Measurements from ENCODE around the gene FRMD3. TPM values are rescaled to one million over a fixed set of nuclear protein-coding genes. Genes with fewer than 3 reads are reported as not detected.

The FRMD3 gene
- total RNA-seq, 1 experiment from 2014 or later: 1.4 TPM

DNA sequence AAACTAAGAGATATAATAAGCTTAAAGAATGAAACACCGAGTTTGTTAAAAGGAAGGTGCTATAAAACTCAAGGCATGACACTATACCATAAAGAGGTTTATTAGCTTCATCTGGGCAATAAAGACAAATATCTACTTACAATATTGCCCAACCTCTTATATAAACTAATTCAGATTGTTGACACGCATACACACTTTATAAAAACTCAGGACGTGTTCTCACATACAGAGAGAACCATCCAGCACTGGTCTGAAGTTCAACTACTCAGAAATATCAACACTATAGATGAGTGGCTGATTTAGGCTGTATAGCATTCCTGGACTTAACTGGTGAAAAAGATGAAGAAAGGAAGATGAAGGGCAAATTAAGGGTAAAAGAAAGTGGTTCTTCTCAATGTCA, 81.2 kb downstream of the FRMD3 start:
- no peak overlapping the region for H3K4me3 Mint-ChIP-seq
- ATAC-seq: no peak
- no peak for TF ChIP-seq PRRX2 (CRISPR knock-in tag; IDR thresholded peaks at IDR 0.05)
- DNase-seq (ENCODE audit: low spot score): no peak
- peaks cover 6% of the 10 kb centered on the region for H3K36me3 Mint-ChIP-seq
- no peaks in the 10 kb centered on the region for H3K27me3 Mint-ChIP-seq (ENCODE audit: low read depth)
- ChIA-PET CTCF (interaction anchor here (1.5 kb wide), 1 partner anchor 87 kb away, joined by 3 read pairs; no protein-coding TSS in a partner anchor), POLR2A (no interaction called here)
- H3K27ac Mint-ChIP-seq: no peak overlapping the region
- peaks cover 14% of the 10 kb centered on the region for H3K9me3 Mint-ChIP-seq
- no peaks in the 10 kb centered on the region for H3K4me1 Mint-ChIP-seq

- Mint-ChIP-seq H3K36me3 (peaks cover 4% of the 10 kb centered on the region), H3K27me3 (ENCODE audit: low read depth) (no peaks in the 10 kb centered on the region), H3K27ac (no peak overlapping the region), H3K4me1 (no peaks in the 10 kb centered on the region), H3K9me3 (peaks cover 12% of the 10 kb centered on the region), H3K4me3 (no peak overlapping the region)
- DNase-seq (ENCODE audit: low spot score): no peak
- ChIA-PET CTCF (interaction anchor here (0.5 to 1.5 kb wide), 2 partner anchors 51 to 88 kb away, joined by 3 read pairs; no protein-coding TSS in a partner anchor), POLR2A (no interaction called here)
- ATAC-seq: no peak
- TF ChIP-seq ZNF317 (CRISPR knock-in tag; IDR thresholded peaks at IDR 0.05; ENCODE audit: borderline replicate concordance, low read depth) (no peak), EMX1 (CRISPR knock-in tag; IDR thresholded peaks at IDR 0.05) (no peak), AR (CRISPR knock-in tag; IDR thresholded peaks at IDR 0.05) (no peak)
These were observed 82.0 kb downstream of the FRMD3 start for GRCh38 chr9:83456226-83456625.

- Mint-ChIP-seq H3K9me3 (no peaks in the 10 kb centered on the region), H3K27ac (no peak overlapping the region), H3K4me3 (no peak overlapping the region), H3K36me3 (no peaks in the 10 kb centered on the region), H3K4me1 (no peaks in the 10 kb centered on the region), H3K27me3 (ENCODE audit: low read depth) (no peaks in the 10 kb centered on the region)
- ChIA-PET POLR2A (no interaction called here), CTCF (no interaction called here)
- DNase-seq (ENCODE audit: low spot score): no peak
- no peak for ATAC-seq
- TF ChIP-seq, protein P1, sequence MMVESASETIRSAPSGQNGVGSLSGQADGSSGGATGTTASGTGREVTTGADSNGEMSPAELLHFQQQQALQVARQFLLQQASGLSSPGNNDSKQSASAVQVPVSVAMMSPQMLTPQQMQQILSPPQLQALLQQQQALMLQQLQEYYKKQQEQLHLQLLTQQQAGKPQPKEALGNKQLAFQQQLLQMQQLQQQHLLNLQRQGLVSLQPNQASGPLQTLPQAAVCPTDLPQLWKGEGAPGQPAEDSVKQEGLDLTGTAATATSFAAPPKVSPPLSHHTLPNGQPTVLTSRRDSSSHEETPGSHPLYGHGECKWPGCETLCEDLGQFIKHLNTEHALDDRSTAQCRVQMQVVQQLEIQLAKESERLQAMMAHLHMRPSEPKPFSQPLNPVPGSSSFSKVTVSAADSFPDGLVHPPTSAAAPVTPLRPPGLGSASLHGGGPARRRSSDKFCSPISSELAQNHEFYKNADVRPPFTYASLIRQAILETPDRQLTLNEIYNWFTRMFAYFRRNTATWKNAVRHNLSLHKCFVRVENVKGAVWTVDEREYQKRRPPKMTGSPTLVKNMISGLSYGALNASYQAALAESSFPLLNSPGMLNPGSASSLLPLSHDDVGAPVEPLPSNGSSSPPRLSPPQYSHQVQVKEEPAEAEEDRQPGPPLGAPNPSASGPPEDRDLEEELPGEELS (CRISPR knock-in tag; IDR thresholded peaks at IDR 0.05): no peak
- TF ChIP-seq PRRX2 (CRISPR knock-in tag; IDR thresholded peaks at IDR 0.05) (no peak), KAT7 (CRISPR knock-in tag; IDR thresholded peaks at IDR 0.05; ENCODE audit: borderline replicate concordance) (no peak), IRF1 (CRISPR knock-in tag; IDR thresholded peaks at IDR 0.05) (no peak), RELA (CRISPR knock-in tag; IDR thresholded peaks at IDR 0.05; ENCODE audit: borderline replicate concordance) (no peak), ZNF416 (CRISPR knock-in tag; IDR thresholded peaks at IDR 0.05) (no peak), E2F5 (CRISPR knock-in tag; IDR thresholded peaks at IDR 0.05) (no peak), ZBTB21 (CRISPR knock-in tag; IDR thresholded peaks at IDR 0.05; ENCODE audit: borderline replicate concordance) (no peak), GTF2I (CRISPR knock-in tag; conservative IDR thresholded peaks at IDR 0.05) (no peak), FOXJ3 (CRISPR knock-in tag; IDR thresholded peaks at IDR 0.05; ENCODE audit: borderline replicate concordance) (no peak), FOXP1 (CRISPR knock-in tag; IDR thresholded peaks at IDR 0.05; ENCODE audit: borderline replicate concordance) (no peak), EMX1 (CRISPR knock-in tag; IDR thresholded peaks at IDR 0.05) (no peak), ELF4 (CRISPR knock-in tag; IDR thresholded peaks at IDR 0.05; ENCODE audit: low read depth) (no peak)
- TF ChIP-seq, protein P2, sequence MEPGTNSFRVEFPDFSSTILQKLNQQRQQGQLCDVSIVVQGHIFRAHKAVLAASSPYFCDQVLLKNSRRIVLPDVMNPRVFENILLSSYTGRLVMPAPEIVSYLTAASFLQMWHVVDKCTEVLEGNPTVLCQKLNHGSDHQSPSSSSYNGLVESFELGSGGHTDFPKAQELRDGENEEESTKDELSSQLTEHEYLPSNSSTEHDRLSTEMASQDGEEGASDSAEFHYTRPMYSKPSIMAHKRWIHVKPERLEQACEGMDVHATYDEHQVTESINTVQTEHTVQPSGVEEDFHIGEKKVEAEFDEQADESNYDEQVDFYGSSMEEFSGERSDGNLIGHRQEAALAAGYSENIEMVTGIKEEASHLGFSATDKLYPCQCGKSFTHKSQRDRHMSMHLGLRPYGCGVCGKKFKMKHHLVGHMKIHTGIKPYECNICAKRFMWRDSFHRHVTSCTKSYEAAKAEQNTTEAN (CRISPR knock-in tag; IDR thresholded peaks at IDR 0.05): no peak
- TF ChIP-seq, protein P3, sequence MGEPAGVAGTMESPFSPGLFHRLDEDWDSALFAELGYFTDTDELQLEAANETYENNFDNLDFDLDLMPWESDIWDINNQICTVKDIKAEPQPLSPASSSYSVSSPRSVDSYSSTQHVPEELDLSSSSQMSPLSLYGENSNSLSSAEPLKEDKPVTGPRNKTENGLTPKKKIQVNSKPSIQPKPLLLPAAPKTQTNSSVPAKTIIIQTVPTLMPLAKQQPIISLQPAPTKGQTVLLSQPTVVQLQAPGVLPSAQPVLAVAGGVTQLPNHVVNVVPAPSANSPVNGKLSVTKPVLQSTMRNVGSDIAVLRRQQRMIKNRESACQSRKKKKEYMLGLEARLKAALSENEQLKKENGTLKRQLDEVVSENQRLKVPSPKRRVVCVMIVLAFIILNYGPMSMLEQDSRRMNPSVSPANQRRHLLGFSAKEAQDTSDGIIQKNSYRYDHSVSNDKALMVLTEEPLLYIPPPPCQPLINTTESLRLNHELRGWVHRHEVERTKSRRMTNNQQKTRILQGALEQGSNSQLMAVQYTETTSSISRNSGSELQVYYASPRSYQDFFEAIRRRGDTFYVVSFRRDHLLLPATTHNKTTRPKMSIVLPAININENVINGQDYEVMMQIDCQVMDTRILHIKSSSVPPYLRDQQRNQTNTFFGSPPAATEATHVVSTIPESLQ (CRISPR knock-in tag; IDR thresholded peaks at IDR 0.05): no peak
- TF ChIP-seq, protein P4, sequence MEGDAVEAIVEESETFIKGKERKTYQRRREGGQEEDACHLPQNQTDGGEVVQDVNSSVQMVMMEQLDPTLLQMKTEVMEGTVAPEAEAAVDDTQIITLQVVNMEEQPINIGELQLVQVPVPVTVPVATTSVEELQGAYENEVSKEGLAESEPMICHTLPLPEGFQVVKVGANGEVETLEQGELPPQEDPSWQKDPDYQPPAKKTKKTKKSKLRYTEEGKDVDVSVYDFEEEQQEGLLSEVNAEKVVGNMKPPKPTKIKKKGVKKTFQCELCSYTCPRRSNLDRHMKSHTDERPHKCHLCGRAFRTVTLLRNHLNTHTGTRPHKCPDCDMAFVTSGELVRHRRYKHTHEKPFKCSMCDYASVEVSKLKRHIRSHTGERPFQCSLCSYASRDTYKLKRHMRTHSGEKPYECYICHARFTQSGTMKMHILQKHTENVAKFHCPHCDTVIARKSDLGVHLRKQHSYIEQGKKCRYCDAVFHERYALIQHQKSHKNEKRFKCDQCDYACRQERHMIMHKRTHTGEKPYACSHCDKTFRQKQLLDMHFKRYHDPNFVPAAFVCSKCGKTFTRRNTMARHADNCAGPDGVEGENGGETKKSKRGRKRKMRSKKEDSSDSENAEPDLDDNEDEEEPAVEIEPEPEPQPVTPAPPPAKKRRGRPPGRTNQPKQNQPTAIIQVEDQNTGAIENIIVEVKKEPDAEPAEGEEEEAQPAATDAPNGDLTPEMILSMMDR (IDR thresholded peaks at IDR 0.05): no peak
- TF ChIP-seq, protein P5, sequence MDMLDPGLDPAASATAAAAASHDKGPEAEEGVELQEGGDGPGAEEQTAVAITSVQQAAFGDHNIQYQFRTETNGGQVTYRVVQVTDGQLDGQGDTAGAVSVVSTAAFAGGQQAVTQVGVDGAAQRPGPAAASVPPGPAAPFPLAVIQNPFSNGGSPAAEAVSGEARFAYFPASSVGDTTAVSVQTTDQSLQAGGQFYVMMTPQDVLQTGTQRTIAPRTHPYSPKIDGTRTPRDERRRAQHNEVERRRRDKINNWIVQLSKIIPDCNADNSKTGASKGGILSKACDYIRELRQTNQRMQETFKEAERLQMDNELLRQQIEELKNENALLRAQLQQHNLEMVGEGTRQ (CRISPR knock-in tag; IDR thresholded peaks at IDR 0.05): no peak
These were observed 84.1 kb downstream of the FRMD3 start for GRCh38 chr9:83454076-83454475.

Measured in WTC11 (cell line).